Right lung (tissue), 5 donors: ENCODE measurements around the gene MYO5B. TPM values are rescaled to one million over a fixed set of nuclear protein-coding genes. Genes with fewer than 3 reads are reported as not detected.
"Not testable (repeated sequence)": the region's sequence is repeated elsewhere in the genome, so short reads cannot be mapped to it uniquely, and the experiment has no call there.

Experiments used
- DNase-seq, 2 donors: peaks; one replicate each; pipeline ENCODE4 v3.0.0-alpha.2; 2013
- polyA plus RNA-seq, 5 donors: library from polyadenylated mRNA; unstranded; fragments of 120-200 nt; gene quantifications; one replicate each; pipeline versions ENCODE4 v1.2.1 to v1.2.3, GENCODE V29; 2013; ENCODE audit warnings: inconsistent platforms in 1 of 5, low replicate concordance in 1 of 5; ENCODE audit not compliant: insufficient read length in 5 of 5, insufficient read depth in 1 of 5

Gene MYO5B
- polyA plus RNA-seq, 5 donors = 7.9 to 13.5 (median 13.0) TPM

GRCh38 chr18:49800491-49800890, 394.5 kb downstream of the MYO5B start:
- not testable (repeated sequence) for DNase-seq

GRCh38 chr18:49799806-49800205, 395.1 kb downstream of the MYO5B start:
- DNase-seq = not testable (repeated sequence)

- no peak for DNase-seq
These were observed 396.9 kb downstream of the MYO5B start for GRCh38 chr18:49798001-49798400.

DNA sequence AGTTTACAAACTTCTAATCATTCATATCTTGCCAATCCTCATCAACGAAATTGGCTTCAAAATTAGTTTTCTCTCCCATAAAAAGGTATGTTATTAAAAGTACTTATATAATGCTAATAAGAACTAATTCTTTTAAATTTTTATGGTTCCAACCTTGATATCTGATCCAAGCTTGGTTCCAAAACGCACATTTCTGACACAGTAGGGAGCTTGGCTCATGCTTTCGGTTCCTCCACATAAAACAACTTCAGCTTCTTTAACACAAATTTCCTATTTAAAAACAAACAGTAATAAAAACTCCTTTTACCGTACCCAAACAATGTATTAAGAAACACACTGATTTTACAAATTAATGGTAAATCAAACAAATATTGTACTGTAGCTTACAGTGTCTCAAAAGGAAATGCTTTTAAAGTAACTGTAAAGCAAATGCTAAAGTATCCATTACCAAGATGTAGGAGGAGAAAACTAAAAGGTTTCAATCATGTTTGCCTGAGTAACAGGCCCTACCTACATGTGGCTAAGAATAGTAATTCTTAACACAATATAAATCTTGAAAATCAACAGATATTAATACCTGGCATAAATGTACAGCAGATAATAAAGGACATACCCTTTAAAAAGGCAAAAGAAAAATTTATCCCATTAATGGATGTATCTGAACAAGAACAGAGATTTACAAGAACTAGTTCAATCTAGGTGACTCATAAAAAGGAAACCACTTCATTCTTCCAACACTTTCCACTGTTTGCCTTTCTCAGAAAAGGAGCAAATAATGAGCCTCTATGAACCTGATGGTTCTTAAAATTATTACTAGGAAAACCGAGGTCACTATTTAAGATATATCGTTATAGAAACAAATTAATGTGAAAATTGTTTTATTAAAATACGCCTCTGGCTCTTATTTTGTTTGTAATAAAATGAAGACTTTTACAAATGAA, 399.1 kb downstream of the MYO5B start:
- no peak for DNase-seq

- DNase-seq = no peak
These were observed 400.2 kb downstream of the MYO5B start for GRCh38 chr18:49794743-49795142.

- not testable (repeated sequence) for DNase-seq
These were observed 405.3 kb downstream of the MYO5B start for GRCh38 chr18:49789560-49790134.

DNA sequence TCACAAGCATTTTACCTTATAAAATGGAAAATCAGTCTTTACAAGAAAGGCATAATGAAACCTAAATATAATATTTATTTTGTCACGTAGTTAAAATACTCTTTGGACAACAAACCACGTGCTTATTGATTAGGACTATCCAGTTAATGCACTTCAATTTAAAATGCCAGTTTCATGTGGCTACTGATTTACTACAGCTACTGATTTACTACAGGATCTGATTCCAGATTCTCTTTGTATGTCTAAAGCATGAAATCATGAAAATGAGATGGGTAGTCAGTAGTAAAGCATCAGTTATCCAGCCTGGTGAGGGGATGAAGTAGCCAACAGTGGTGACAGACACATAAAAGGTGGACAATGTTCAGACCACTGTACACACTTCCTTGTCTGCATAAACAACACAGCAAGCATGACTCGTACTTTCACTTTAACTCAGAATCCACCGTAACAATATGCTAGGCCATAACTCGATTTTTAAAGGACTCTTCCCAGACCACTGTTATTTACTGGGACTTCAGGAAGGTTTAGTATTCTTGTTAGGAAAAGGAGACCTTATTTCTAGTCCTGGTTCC, 406.5 kb downstream of the MYO5B start:
- DNase-seq = no peak

DNA sequence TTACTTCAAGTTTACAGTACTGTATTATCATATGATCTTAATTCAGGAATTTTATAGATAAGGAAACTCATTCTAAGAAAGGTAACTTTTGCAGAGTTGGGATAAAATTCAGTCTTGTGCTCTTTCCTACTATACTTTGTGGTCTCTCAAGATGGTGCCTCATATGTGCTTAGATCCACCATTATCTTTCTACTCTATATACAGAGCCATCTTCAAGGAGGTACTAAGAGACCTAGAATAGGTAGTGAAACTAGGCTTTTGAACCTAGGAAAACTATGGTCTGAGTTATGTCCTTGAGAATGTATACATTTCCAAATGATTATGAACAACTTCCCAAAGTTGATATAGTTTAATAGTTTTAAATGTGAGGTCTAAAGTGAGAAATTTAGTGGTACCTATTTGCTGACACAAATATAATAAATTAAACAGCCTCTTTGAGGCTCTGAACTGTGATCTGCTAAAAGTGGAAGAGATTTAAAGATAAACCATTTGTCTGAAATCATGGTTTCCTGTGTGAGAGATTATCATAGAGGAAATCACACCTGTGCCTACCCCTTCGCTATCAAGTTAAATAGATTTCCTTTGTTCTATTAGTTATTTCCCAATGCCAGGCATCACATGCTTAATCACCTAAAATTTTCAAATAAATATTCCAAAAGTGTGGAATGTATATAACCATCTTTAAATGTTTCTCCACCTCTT, 408.8 kb downstream of the MYO5B start:
- DNase-seq = no peak

GRCh38 chr18:49784427-49785185, 410.3 kb downstream of the MYO5B start:
- no peak for DNase-seq

GRCh38 chr18:49783631-49784030, 411.3 kb downstream of the MYO5B start:
- not testable (repeated sequence) for DNase-seq

DNA sequence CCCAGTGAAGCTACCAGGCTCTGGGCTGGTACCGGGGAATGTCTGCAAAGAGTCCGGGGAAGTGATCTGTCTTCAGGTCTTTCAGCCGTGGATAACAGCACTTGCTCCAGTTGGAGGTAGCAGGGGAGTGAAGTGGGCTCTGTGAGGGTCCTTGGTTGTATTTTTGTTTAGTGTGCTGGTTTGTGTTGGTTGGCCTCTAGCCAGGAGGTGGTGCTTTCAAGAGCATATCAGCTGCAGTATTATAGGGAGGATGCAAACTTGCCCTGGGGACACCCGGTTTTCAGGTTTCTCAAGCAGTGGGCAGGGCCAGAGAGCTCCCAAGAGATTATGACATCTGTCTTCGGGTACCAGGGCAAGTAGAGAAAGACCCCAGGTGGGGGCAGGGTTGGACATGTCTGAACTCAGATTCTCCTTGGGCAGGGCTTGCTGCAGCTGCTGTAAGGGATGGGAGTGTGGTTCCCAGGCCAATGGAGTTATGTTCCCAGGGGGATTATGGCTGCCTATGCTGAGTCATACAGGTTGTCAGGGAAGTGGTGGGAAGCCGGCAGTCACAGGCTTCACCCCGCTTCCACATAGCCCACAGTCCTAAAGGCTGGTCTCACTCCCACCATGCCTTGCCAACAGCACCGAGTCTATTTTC, 416.0 kb downstream of the MYO5B start:
- DNase-seq = no peak

Other genes starting within 250 kb of the MYO5B start
- 1 to 10 TPM; 2.1 to 7.0 (median 4.5) TPM for gene CFAP53, start 71.3 kb upstream of the MYO5B start, polyA plus RNA-seq
- 10 to 100 TPM; 55.5 to 74.0 (median 64.5) TPM for gene MBD1, start 86.4 kb upstream of the MYO5B start, polyA plus RNA-seq
- 10 to 100 TPM; 53.7 to 81.9 (median 61.3) TPM for gene CXXC1, start 92.5 kb upstream of the MYO5B start, polyA plus RNA-seq
- 10 to 100 TPM in 1 of 5 donors, 1 to 10 TPM in 4; 5.0 to 18.1 (median 8.2) TPM for gene SKA1, start 179.9 kb upstream of the MYO5B start, polyA plus RNA-seq